K562 (cell line): ENCODE data around the gene TRPV6. TPM values are rescaled to one million over a fixed set of nuclear protein-coding genes. Genes with fewer than 3 reads are reported as not detected.

Experiments
- ATAC-seq: fragments of 200-7000 bp; cut with Tn5 transposase; 3 replicates; pipeline ENCODE4 v1.9.1; 2020; ENCODE audit warnings: moderate library complexity
- BruUV-seq: library from RNA; stranded (reverse); fragments of 400-500 nt; replicated peaks from 2 replicates; lab custom pipeline; 2021; lab: Mats Ljungman, UMichigan
- CTCF ChIA-PET: fragments of 300-600 bp; formaldehyde crosslinking; extraction: SDS; loops from one replicate; lab custom pipeline; 2021; ENCODE audit warnings: low intra/inter-chr PET ratio; lab: Yijun Ruan, JAX
- POLR2A ChIA-PET: fragments of 300-600, 350-650 bp; sonication (Branson Sonifier 250); formaldehyde crosslinking; extraction: SDS; loops from one replicate; lab custom pipeline; 2021; ENCODE audit warnings: antibody characterized with exemption, inconsistent platforms; lab: Yijun Ruan, JAX
- DNase-seq, 4 experiments: peaks; one replicate each; pipeline versions ENCODE4 v3.0.0 to v3.0.0-alpha.2; 2011 to 2018; ENCODE audit warnings: low spot score in 3 of 4, mixed read lengths in 3 of 4; ENCODE audit errors: extremely low read depth in 1 of 4
- FAIRE-seq: peaks from 2 replicates; lab custom pipeline; 2011; peaks lifted over from hg19 to GRCh38; lab: Jason Lieb, UNC
- H2AFZ ChIP-seq: 2 replicates; pipeline ENCODE4 v1.6.0; 2011; ENCODE audit warnings: low read depth, low read length, control low read depth, inconsistent platforms
- H3K27ac ChIP-seq: fragments of 200-600 bp; 3 replicates; pipeline ENCODE4 v1.8.0; 2011; ENCODE audit warnings: low read depth, mild to moderate bottlenecking, control low read depth, inconsistent platforms, low read length, moderate library complexity, mixed read lengths; ENCODE audit errors: extremely low read depth
- H3K27me3 ChIP-seq, 2 experiments: fragments of 300-600 bp in 1 of 2; 2 replicates in 1 of 2; 3 replicates in 1 of 2; pipeline versions ENCODE4 v1.6.0 to v1.8.0; 2011; ENCODE audit warnings: inconsistent platforms in 2 of 2, low read length in 2 of 2, mild to moderate bottlenecking in 1 of 2, mixed read lengths in 1 of 2, moderate library complexity in 1 of 2; ENCODE audit not compliant: control insufficient read depth in 2 of 2, insufficient read depth in 2 of 2
- H3K36me3 ChIP-seq: fragments of 300-600 bp; 3 replicates; pipeline ENCODE4 v1.8.0; 2011; ENCODE audit warnings: mild to moderate bottlenecking, low read length, inconsistent platforms; ENCODE audit not compliant: control insufficient read depth, insufficient read depth
- H3K4me1 ChIP-seq, 2 experiments: fragments of 200-600 bp in 1 of 2; replicated peaks in 1 of 2; 2 replicates in 1 of 2; 3 replicates in 1 of 2; pipeline versions ENCODE4 v1.5.1 to v1.8.0; 2011; ENCODE audit warnings: inconsistent platforms in 2 of 2, low read length in 2 of 2, mild to moderate bottlenecking in 1 of 2, mixed read lengths in 1 of 2, moderate library complexity in 1 of 2; ENCODE audit not compliant: control insufficient read depth in 2 of 2, insufficient read depth in 2 of 2
- H3K4me2 ChIP-seq: 2 replicates; pipeline ENCODE4 v1.6.1; 2011; ENCODE audit warnings: low read length, control low read depth, inconsistent platforms, mixed read lengths; ENCODE audit not compliant: insufficient read depth
- H3K4me3 ChIP-seq: fragments of 200-600 bp; sonication (generic), shearing (Covaris generic); 2 replicates; pipeline ENCODE4 v1.5.1; 2016; ENCODE audit warnings: control low read depth, inconsistent platforms
- H3K79me2 ChIP-seq: fragments of 200-600 bp; 3 replicates; pipeline ENCODE4 v1.8.0; 2011; ENCODE audit warnings: low read length, inconsistent platforms; ENCODE audit not compliant: control insufficient read depth, insufficient read depth
- H3K9ac ChIP-seq, 2 experiments: 2 replicates each; pipeline versions ENCODE4 v1.6.0 to v1.6.1; 2011; ENCODE audit warnings: low read depth in 2 of 2, low read length in 2 of 2, control low read depth in 1 of 2, inconsistent platforms in 1 of 2, mild to moderate bottlenecking in 1 of 2, mixed read lengths in 1 of 2; ENCODE audit not compliant: insufficient read depth in 1 of 2
- H3K9me1 ChIP-seq: one replicate; pipeline ENCODE4 v1.6.0; 2011; ENCODE audit warnings: inconsistent platforms, mild to moderate bottlenecking, low read length, moderate library complexity; ENCODE audit not compliant: control insufficient read depth, insufficient read depth
- H3K9me3 ChIP-seq: replicated peaks from 2 replicates; pipeline ENCODE4 v1.5.1; 2011; ENCODE audit warnings: low read depth, low read length, inconsistent platforms; ENCODE audit not compliant: control insufficient read depth, insufficient read depth
- H4K20me1 ChIP-seq: replicated peaks from 2 replicates; pipeline ENCODE4 v1.6.1; 2011; ENCODE audit warnings: low read length, inconsistent platforms, mixed read lengths; ENCODE audit not compliant: control insufficient read depth, insufficient read depth
- DIDO1 ChIP-seq: fragments of 450-650 bp; IDR thresholded peaks from 2 replicates; pipeline ENCODE4 v1.6.1; 2016; ENCODE audit warnings: low read depth, missing biosample characterization, missing genetic modification characterization
- RREB1 ChIP-seq: fragments of 250-450 bp; sonication (Bioruptor Pico); IDR thresholded peaks from 2 replicates; pipeline ENCODE4 v1.4.0; 2020
- STAG1 ChIP-seq: sonication (generic); formaldehyde crosslinking; IDR thresholded peaks from 2 replicates; pipeline ENCODE4 v1.5.0; 2020; ENCODE audit warnings: missing genetic modification reagents, borderline replicate concordance
- ZNF23 ChIP-seq: fragments of 250-450 bp; sonication (Bioruptor Pico); IDR thresholded peaks from 2 replicates; pipeline ENCODE4 v1.4.0; 2020; ENCODE audit warnings: mild to moderate bottlenecking
- WGBS: fragments of 100-300 bp; shearing (Covaris generic); methylation state at CpG from one replicate; pipeline ENCODE4 v1.1.6; 2016; ENCODE audit warnings: low coverage, mixed read lengths; ENCODE audit not compliant: insufficient coverage; ENCODE audit errors: missing lambda C conversion rate; 5-methylcytosine and 5-hydroxymethylcytosine counted together
- in situ Hi-C: fragments of 300-500 bp; cut with MboI; formaldehyde crosslinking; loops from 4 replicates; pipeline ENCODE4 v1.15.0; 2018; ENCODE audit warnings: inconsistent platforms, mixed read lengths
- intact Hi-C: fragments of 100-400 bp; cut with micrococcal nuclease; formaldehyde crosslinking; loops from 2 replicates; pipeline ENCODE4 v1.14.2; 2022
- polyA plus RNA-seq, 8 experiments: library from polyadenylated mRNA; depleted of rRNA in 4 of 8; stranded (reverse) in 5 of 8; unstranded in 3 of 8; fragments of >200 nt; fragmentation: Nextera tagmentation in 2 of 8; fragmentation: Illumina TruSeq in 1 of 8; extraction: Ambion mirVana in 2 of 8; extraction: Trizol in 1 of 8; gene quantifications; 2 replicates each; pipeline versions ENCODE4 v1.2.1 to v1.2.3, GENCODE V29; 2011 to 2014; ENCODE audit warnings: inconsistent platforms in 1 of 8, missing spikeins in 1 of 8
- total RNA-seq, 7 experiments: library from RNA; depleted of rRNA in 6 of 7; stranded (reverse); fragments of >200 nt in 6 of 7; fragmentation: Illumina TruSeq in 2 of 7; extraction: Trizol in 2 of 7; gene quantifications; 2 replicates each; pipeline versions ENCODE4 v1.2.1 to v1.2.3, GENCODE V29; 2011 to 2021; ENCODE audit warnings: low replicate concordance in 1 of 7

TRPV6 gene
- total and polyA plus RNA-seq, 9 of the 15 experiments (the other 6 are each of a cell fraction or from before 2014, with no cell fraction given) = 0.04 to 0.36 (median 0.11) TPM

DNA sequence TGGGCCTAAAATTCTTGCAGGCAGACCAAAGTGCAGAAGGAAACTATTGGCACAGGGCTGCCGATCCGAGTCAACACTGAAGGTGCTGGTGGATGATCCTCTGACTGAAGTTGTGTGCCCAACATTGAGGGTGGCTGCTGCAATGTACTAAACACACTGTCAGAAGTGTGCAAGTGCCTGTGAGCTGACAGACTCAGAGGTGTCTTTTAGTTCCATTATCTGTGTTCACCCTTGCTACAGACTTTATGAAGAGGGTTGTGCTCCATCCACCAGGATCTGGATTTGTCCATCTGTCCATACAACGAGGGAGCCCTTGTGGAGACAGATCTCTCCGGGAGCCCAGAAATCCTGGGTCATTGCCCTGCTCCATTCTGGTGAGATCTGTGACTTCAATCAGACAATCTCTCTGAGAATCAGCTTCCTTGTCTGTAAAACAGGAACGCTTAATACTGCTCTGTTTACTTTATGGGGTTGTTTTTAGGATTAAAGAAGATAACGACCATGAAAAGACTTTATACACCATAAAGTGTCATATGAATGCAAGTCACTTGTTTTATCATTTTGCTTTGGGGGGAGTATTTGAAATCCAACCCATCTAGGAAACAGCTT is 9.5 kb upstream of the TRPV6 start (continued):
- no peak for TF ChIP-seq RREB1 (CRISPR knock-in tag)
- TF ChIP-seq, all 486 proteins: peak for 0

DNA sequence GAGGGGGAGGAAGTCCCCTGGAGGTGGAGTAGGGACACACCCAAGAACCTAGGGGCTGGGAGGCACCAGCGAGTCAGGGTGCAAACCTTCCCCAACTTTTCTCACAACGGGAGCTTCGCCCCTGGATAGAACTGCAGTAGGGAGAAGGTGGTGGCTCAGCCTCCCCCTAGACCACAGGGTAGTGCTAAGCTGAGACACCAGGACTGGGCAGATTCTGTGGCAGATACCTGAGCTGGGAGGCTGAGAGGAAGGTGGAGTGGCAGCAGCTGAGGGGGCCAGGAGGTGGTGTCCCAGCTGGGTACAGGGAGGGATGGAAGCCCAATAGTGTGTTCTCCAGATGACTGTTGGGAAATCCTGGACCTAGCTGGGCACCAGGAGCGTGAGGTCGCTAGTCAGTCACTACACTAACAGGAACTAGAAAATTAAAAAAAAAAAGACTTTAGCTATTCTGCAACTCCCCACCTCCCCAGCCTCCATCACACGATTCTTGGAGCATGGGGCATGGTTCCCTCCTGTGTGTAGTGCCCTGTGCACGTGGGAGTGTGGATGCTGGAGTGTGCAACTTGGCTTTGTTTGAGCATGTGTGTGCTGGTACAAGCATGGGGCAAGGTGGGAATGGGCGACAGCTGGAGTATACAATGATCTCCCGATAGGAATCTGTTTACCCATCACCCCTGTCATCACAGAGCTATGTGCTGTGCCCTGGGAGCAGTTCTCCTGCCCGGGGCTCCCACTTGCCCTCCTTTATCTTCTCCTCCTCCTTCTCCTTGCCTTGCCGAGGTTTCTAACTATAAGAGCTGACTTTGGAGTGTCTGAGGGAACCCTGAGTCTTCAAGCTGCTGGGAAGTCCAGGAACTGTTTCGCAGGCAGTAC is 8.8 kb upstream of the TRPV6 start:
- Histone ChIP-seq H3K27me3 (peaks cover 13 to 51% of the 10 kb centered on the region in 2 experiments), H3K9me1 (peaks cover 2% of the 10 kb centered on the region), H3K9ac (no peak overlapping the region), H3K36me3 (no peaks in the 10 kb centered on the region), H3K4me1 (no peaks in the 10 kb centered on the region), H3K27ac (no peak overlapping the region), H3K79me2 (no peaks in the 10 kb centered on the region), H4K20me1 (peaks cover 10% of the 10 kb centered on the region; the same call in 1 of the 2 replicates), H3K4me3 (no peak overlapping the region), H3K9me3 (no peaks in the 10 kb centered on the region; the same call in 1 of the 2 replicates), H2AFZ (no peak overlapping the region), H3K4me2 (no peak overlapping the region)
- ChIA-PET POLR2A (interaction anchor here (1.0 kb wide), 1 partner anchor 67 kb away, joined by 7 read pairs; no protein-coding TSS in a partner anchor), CTCF (no interaction called here)
- no peak for ATAC-seq
- no peak for TF ChIP-seq DIDO1 (tag)
- TF ChIP-seq ZNF23 = no peak
- TF ChIP-seq STAG1 (CRISPR knock-in tag) = 0 out of 2 replicates have a peak, but pooled peaks have one; percentile 9
- in situ Hi-C loops = no loop called here
- DNase-seq = no peak
- BruUV-seq = no TSS peak
- FAIRE-seq = no peak
- WGBS = 2% methylated on average over 12 of the region's 12 CpGs
- intact Hi-C loops = no loop called here
